ENCODE data around the gene DIAPH1.
A peak's percentile ranks its signal among the peaks of the same experiment; 100 is the strongest.

The DIAPH1 gene

DNA sequence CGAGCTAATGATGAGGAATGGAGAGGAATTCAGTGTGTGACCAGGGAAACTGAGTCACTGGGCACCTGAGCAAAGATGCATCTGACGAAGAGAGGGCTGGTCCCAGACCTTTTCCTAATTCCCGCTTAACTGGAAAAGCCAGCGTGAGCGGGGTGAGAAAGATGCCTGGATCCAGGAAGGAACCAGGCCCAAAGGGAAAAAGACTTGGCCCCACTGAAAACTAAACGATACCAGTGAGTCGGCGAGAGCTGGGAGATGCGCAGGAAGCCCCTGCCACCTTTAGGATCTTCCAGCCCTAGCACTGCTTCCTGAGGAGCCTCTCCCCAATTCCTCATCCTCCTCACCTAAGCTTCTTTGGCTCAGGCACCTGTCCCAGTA is 32.9 kb upstream of the DIAPH1 start:
- Histone ChIP-seq H3K27ac (ENCODE audit: extremely low read depth, low read depth, low read length) (no peak overlapping the region), H3K4me1 (ENCODE audit: control insufficient read depth, insufficient read depth, low read length) (no peaks in the 10 kb centered on the region), H3K9me3 (ENCODE audit: control insufficient read depth, insufficient read depth, low read depth, low read length) (no peaks in the 10 kb centered on the region), H3K36me3 (ENCODE audit: control insufficient read depth in 2 of 2, insufficient read depth in 1 of 2, low read length in 2 of 2) (peaks cover 0 to 5% of the 10 kb centered on the region in 2 experiments; a peak in 1 of 3 replicates), H3K4me3 (ENCODE audit: low read depth, low read length) (peak overlapping the region; percentile 52)
- ChIA-PET CTCF (interaction anchor here (0.7 to 2.9 kb wide), 4 partner anchors 14 to 229 kb away, joined by 3 to 17 read pairs (median 4); no protein-coding TSS in a partner anchor), POLR2A (interaction anchor here (1.4 to 2.1 kb wide), 2 partner anchors 15 to 60 kb away, joined by 3 to 23 read pairs; partner anchors contain the start of genes HDAC3 and RELL2)
- TF ChIP-seq ZNF114 (tag by site-specific recombination; IDR thresholded peaks at IDR 0.05) (no peak), ZNF133 (tag by site-specific recombination; IDR thresholded peaks at IDR 0.05) (no peak), ZNF664 (tag by site-specific recombination; IDR thresholded peaks at IDR 0.05) (no peak), ZNF19 (tag by site-specific recombination; IDR thresholded peaks at IDR 0.05; ENCODE audit: low read depth) (no peak), ZNF596 (tag by site-specific recombination; IDR thresholded peaks at IDR 0.05) (no peak), ZSCAN30 (tag by site-specific recombination; IDR thresholded peaks at IDR 0.05) (no peak), ZNF701 (tag by site-specific recombination; IDR thresholded peaks at IDR 0.05) (no peak), HIC1 (tag by site-specific recombination; IDR thresholded peaks at IDR 0.05) (no peak), ZNF214 (tag by site-specific recombination; IDR thresholded peaks at IDR 0.05; ENCODE audit: borderline replicate concordance) (no peak), ZNF510 (tag by site-specific recombination; IDR thresholded peaks at IDR 0.05; ENCODE audit: insufficient replicate concordance) (no peak), OVOL3 (tag by site-specific recombination; IDR thresholded peaks at IDR 0.05) (no peak), ZNF639 (tag by site-specific recombination; IDR thresholded peaks at IDR 0.05) (no peak), ZNF488 (tag by site-specific recombination; IDR thresholded peaks at IDR 0.05) (no peak), ZFP37 (tag by site-specific recombination; IDR thresholded peaks at IDR 0.05) (no peak)
- TF ChIP-seq, protein P1, sequence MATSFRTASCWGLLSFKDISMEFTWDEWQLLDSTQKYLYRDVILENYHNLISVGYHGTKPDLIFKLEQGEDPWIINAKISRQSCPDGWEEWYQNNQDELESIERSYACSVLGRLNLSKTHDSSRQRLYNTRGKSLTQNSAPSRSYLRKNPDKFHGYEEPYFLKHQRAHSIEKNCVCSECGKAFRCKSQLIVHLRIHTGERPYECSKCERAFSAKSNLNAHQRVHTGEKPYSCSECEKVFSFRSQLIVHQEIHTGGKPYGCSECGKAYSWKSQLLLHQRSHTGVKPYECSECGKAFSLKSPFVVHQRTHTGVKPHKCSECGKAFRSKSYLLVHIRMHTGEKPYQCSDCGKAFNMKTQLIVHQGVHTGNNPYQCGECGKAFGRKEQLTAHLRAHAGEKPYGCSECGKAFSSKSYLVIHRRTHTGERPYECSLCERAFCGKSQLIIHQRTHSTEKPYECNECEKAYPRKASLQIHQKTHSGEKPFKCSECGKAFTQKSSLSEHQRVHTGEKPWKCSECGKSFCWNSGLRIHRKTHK (tag by site-specific recombination; IDR thresholded peaks at IDR 0.05): no peak
- TF ChIP-seq, protein P2, sequence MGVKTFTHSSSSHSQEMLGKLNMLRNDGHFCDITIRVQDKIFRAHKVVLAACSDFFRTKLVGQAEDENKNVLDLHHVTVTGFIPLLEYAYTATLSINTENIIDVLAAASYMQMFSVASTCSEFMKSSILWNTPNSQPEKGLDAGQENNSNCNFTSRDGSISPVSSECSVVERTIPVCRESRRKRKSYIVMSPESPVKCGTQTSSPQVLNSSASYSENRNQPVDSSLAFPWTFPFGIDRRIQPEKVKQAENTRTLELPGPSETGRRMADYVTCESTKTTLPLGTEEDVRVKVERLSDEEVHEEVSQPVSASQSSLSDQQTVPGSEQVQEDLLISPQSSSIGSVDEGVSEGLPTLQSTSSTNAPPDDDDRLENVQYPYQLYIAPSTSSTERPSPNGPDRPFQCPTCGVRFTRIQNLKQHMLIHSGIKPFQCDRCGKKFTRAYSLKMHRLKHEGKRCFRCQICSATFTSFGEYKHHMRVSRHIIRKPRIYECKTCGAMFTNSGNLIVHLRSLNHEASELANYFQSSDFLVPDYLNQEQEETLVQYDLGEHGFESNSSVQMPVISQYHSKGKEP (tag by site-specific recombination; IDR thresholded peaks at IDR 0.05): no peak
- TF ChIP-seq, protein P3, sequence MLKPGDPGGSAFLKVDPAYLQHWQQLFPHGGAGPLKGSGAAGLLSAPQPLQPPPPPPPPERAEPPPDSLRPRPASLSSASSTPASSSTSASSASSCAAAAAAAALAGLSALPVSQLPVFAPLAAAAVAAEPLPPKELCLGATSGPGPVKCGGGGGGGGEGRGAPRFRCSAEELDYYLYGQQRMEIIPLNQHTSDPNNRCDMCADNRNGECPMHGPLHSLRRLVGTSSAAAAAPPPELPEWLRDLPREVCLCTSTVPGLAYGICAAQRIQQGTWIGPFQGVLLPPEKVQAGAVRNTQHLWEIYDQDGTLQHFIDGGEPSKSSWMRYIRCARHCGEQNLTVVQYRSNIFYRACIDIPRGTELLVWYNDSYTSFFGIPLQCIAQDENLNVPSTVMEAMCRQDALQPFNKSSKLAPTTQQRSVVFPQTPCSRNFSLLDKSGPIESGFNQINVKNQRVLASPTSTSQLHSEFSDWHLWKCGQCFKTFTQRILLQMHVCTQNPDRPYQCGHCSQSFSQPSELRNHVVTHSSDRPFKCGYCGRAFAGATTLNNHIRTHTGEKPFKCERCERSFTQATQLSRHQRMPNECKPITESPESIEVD (tag by site-specific recombination; IDR thresholded peaks at IDR 0.05): no peak
- TF ChIP-seq, protein P4, sequence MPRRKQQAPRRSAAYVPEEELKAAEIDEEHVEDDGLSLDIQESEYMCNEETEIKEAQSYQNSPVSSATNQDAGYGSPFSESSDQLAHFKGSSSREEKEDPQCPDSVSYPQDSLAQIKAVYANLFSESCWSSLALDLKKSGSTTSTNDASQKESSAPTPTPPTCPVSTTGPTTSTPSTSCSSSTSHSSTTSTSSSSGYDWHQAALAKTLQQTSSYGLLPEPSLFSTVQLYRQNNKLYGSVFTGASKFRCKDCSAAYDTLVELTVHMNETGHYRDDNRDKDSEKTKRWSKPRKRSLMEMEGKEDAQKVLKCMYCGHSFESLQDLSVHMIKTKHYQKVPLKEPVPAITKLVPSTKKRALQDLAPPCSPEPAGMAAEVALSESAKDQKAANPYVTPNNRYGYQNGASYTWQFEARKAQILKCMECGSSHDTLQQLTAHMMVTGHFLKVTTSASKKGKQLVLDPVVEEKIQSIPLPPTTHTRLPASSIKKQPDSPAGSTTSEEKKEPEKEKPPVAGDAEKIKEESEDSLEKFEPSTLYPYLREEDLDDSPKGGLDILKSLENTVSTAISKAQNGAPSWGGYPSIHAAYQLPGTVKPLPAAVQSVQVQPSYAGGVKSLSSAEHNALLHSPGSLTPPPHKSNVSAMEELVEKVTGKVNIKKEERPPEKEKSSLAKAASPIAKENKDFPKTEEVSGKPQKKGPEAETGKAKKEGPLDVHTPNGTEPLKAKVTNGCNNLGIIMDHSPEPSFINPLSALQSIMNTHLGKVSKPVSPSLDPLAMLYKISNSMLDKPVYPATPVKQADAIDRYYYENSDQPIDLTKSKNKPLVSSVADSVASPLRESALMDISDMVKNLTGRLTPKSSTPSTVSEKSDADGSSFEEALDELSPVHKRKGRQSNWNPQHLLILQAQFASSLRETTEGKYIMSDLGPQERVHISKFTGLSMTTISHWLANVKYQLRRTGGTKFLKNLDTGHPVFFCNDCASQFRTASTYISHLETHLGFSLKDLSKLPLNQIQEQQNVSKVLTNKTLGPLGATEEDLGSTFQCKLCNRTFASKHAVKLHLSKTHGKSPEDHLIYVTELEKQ (tag by site-specific recombination; IDR thresholded peaks at IDR 0.05; ENCODE audit: borderline replicate concordance): no peak
